Forelimb muscle (tissue), 1 donor: Measurements from ENCODE around the gene AGRN. TPM values are rescaled to one million over a fixed set of nuclear protein-coding genes. Genes with fewer than 3 reads are reported as not detected.

Source experiments
- DNase-seq: peaks from one replicate; pipeline ENCODE4 v3.0.0-alpha.2; 2013; ENCODE audit warnings: low read depth
- polyA plus RNA-seq: library from polyadenylated mRNA; unstranded; fragments of 120-200 nt; gene quantifications from one replicate; pipeline ENCODE4 v1.2.1, GENCODE V29; 2013; ENCODE audit not compliant: insufficient read length

Gene AGRN
- polyA plus RNA-seq, 1 donor = 37.5 TPM

GRCh38 chr1:1035291-1035943, 15.5 kb downstream of the AGRN start:
- no peak for DNase-seq

- DNase-seq = no peak
These were observed 17.7 kb downstream of the AGRN start for GRCh38 chr1:1037366-1038327.

- DNase-seq = no peak
These were observed 18.8 kb downstream of the AGRN start for GRCh38 chr1:1038694-1039093.

- no peak for DNase-seq
These were observed 19.4 kb downstream of the AGRN start for GRCh38 chr1:1039145-1039910.

- no peak for DNase-seq
These were observed 20.4 kb downstream of the AGRN start for GRCh38 chr1:1040004-1040991.

DNA sequence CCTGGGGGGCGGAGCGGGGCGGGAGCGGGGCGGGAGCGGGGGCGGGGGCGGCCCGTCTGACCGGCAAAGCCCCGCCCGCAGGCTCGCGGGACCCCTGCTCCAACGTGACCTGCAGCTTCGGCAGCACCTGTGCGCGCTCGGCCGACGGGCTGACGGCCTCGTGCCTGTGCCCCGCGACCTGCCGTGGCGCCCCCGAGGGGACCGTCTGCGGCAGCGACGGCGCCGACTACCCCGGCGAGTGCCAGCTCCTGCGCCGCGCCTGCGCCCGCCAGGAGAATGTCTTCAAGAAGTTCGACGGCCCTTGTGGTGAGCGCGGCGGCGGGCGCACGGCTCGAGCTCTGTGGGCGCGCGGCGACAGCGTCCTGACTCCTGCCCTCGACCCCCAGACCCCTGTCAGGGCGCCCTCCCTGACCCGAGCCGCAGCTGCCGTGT, 21.2 kb downstream of the AGRN start:
- no peak for DNase-seq

DNA sequence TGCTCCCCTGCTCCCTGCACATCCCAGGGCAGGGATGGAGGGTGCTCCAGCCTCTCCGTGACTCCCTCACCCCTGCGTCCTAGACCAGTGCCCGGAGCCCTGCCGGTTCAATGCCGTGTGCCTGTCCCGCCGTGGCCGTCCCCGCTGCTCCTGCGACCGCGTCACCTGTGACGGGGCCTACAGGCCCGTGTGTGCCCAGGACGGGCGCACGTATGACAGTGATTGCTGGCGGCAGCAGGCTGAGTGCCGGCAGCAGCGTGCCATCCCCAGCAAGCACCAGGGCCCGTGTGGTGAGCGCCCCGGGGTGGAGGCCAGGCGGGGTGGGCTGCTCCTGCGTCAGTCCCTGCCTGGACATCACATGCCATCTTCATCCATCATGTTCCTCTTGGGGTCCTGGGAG, 22.0 kb downstream of the AGRN start:
- DNase-seq = no peak

GRCh38 chr1:1042835-1043234, 22.9 kb downstream of the AGRN start:
- DNase-seq = no peak

DNA sequence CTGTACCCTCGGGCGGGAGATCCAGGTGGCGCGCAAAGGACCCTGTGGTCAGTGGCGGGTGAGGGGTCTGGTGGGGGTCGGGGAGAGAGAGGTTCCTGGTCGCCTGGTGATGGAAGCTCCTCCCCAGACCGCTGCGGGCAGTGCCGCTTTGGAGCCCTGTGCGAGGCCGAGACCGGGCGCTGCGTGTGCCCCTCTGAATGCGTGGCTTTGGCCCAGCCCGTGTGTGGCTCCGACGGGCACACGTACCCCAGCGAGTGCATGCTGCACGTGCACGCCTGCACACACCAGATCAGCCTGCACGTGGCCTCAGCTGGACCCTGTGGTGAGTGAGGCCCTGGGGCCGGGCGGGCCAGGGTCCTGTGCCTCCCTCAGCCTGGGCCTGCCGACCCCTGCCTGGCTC, 23.5 kb downstream of the AGRN start:
- DNase-seq = no peak

DNA sequence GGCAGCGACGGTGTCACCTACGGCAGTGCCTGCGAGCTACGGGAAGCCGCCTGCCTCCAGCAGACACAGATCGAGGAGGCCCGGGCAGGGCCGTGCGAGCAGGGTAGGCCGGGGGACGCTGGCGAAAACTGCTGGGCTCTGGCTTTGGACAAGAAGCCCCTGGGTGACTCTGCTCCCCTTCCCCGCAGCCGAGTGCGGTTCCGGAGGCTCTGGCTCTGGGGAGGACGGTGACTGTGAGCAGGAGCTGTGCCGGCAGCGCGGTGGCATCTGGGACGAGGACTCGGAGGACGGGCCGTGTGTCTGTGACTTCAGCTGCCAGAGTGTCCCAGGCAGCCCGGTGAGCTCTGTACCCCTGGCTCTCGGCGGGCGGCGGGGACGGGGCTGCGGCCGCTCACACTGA, 24.0 kb downstream of the AGRN start:
- no peak for DNase-seq

GRCh38 chr1:1044455-1045078, 24.6 kb downstream of the AGRN start:
- DNase-seq = no peak

- no peak for DNase-seq
These were observed 25.2 kb downstream of the AGRN start for GRCh38 chr1:1045129-1045528.

DNA sequence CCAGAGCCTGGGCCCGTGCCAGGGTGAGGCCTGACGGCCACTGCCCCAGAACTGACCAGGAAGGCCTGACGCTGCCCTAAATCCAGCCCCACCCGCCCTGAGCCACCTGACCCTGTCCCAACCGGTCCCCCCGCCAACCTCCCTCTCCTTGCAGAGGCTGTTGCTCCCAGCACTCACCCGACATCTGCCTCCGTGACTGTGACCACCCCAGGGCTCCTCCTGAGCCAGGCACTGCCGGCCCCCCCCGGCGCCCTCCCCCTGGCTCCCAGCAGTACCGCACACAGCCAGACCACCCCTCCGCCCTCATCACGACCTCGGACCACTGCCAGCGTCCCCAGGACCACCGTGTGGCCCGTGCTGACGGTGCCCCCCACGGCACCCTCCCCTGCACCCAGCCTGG, 26.3 kb downstream of the AGRN start:
- no peak for DNase-seq

DNA sequence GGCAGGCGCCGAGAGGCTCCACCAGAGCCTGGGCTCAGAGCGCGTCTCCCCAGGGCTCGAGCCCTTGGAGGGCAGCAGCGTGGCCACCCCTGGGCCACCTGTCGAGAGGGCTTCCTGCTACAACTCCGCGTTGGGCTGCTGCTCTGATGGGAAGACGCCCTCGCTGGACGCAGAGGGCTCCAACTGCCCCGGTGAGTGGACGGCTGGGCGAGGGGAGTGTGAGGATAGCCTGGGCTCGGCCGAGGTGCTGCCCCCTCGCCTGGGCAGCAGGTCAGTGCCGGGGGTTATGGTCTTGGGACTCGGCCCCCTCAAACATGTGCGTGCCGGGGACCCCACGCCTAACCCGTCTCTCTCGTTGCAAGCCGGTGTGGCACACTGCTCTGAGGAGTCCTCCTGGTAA, 26.8 kb downstream of the AGRN start:
- DNase-seq = no peak

DNA sequence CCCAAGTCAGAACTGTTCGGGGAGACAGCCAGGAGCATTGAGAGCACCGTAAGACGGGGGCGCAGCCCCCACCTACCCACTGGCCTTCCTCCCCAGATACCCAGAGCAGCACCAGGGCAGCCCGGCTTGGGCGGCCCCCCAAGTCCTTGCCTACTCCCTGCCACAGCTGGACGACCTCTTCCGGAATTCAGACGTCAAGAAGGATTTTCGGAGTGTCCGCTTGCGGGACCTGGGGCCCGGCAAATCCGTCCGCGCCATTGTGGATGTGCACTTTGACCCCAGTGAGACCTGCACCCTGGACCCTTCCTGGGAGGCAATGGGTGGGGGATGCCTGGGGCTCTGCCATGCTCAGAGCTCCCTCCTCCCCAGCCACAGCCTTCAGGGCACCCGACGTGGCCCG, 27.5 kb downstream of the AGRN start:
- DNase-seq = no peak

DNA sequence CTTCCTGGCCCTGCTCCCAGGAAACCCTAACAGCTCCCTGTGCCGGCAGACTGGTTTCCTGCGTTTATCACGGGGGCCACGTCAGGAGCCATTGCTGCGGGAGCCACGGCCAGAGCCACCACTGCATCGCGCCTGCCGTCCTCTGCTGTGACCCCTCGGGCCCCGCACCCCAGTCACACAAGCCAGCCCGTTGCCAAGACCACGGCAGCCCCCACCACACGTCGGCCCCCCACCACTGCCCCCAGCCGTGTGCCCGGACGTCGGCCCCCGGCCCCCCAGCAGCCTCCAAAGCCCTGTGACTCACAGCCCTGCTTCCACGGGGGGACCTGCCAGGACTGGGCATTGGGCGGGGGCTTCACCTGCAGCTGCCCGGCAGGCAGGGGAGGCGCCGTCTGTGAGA, 28.0 kb downstream of the AGRN start:
- DNase-seq = no peak

DNA sequence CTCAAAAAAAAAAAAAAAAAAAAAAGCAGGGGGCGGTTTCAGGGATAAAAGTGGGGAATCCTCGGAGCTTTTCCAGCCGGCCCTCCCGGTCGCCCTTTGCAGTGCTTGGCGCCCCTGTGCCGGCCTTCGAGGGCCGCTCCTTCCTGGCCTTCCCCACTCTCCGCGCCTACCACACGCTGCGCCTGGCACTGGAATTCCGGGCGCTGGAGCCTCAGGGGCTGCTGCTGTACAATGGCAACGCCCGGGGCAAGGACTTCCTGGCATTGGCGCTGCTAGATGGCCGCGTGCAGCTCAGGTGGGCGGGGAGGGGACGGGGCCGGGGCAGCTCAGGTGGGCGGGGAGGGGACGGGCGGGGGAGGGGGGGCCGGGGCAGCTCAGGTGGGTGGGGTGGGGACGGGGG, 28.8 kb downstream of the AGRN start:
- no peak for DNase-seq

GRCh38 chr1:1049318-1050165, 29.6 kb downstream of the AGRN start:
- no peak for DNase-seq

DNA sequence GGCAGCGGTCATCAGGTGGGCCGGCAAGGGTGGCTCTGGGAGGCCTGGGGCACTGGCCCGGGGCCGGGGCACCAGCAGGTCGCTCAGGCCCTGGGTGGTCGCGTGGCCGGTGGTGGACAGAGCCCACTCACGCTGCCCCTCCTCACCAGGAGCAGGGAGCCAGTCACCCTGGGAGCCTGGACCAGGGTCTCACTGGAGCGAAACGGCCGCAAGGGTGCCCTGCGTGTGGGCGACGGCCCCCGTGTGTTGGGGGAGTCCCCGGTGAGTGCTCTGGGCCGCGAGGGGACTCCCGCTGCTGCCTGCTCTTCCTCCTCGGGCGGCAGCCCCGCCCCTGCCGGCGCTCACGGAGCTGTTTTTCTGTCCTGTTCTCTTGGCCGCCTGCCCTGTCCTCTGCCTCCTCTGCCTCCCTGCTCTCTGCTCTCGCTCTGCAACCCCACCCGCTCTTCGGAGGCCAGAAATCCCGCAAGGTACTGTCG, 30.7 kb downstream of the AGRN start:
- DNase-seq = no peak
